GM21717 (cell line): ENCODE results near the gene SCUBE2.
"Not testable (repeated sequence)": the region's sequence is repeated elsewhere in the genome, so short reads cannot be mapped to it uniquely, and the experiment has no call there.

Experiments
- ATAC-seq: cut with Tn5 transposase; IDR thresholded peaks from one replicate; pipeline ENCODE4 v1.9.1; 2021; ENCODE audit warnings: mild to moderate bottlenecking, moderate library complexity; ENCODE audit not compliant: unreplicated experiment

The SCUBE2 gene

GRCh38 chr11:9014826-9015225 is 76.6 kb downstream of the SCUBE2 start:
- no peak for ATAC-seq

GRCh38 chr11:9013373-9013772 is 78.0 kb downstream of the SCUBE2 start:
- ATAC-seq, result no peak

- ATAC-seq, result not testable (repeated sequence)
Observed at GRCh38 chr11:9009538-9009937, 81.9 kb downstream of the SCUBE2 start.

GRCh38 chr11:9008661-9009060 is 82.7 kb downstream of the SCUBE2 start:
- ATAC-seq, result no peak

DNA sequence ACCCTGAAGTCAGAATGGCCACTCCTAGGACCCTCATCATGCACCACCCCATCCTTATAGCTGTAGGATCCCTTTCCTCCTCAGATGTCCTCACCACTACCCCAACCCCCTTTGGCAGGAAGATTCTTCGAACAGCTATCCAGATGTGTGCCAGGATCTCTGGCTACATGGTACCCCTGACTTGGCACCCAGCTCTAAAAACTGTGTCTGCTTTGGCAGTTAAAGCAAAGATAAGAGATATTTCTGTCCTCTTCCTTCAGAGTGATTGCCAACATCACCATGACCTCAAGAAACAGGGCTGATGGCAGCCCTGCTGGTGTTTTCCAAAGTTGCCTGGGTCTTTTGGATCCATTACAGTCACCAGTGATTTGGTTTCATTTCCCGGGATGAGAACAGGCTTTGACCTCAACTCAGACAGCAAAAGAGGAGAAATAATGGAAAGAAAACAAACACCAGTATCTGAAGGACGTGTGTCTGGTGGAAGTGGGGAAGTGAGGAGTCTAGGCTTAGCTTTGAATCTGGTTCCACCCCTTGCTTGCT is 83.3 kb downstream of the SCUBE2 start:
- no peak for ATAC-seq

- no peak for ATAC-seq
Observed at GRCh38 chr11:9005087-9005486, 86.3 kb downstream of the SCUBE2 start.

DNA sequence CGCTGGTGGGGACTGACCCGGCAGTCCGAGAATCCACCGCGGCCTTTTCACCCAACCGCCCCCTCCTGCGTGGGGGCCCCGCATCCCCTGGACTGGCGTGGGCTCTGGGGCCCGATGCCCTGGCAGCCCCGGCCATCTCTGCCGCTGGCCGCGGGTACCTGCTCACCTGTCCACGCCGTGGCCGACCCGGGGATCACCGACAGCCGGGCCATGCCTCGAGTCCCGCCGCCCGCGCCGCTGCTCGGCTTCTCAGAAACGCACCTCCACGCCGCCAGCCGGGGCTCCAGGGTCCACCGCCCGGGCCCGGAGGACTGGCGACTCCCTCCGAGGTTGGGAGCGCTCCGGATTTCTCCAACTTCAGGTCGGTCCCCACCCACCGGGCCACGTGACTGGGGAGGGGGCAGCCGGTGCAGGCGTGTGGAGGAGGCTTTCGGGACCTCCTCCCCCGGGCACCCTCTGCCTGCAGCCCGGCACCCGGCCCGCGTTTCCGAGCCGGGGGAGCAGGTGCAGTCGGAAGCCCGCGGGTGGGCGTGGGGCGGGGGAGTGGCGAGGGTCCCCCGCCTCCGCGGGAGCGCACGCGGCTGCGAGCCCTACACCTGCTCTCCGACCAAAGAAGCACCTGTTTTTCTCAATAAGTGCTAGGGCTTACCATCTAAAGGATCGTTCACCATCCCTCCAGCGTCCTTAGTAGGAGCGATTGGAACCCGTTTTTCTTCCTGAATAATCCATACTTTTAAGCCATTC is 87.0 kb downstream of the SCUBE2 start:
- no peak for ATAC-seq

GRCh38 chr11:9003573-9004182 is 87.7 kb downstream of the SCUBE2 start, which contains the start of gene NRIP3:
TSS of gene NRIP3 (minus strand) at chr11:9004001. CDS start at chr11:9003935, 66 bp downstream.
- no peak for ATAC-seq

GRCh38 chr11:9002920-9003572 is 88.4 kb downstream of the SCUBE2 start:
- no peak for ATAC-seq

- no peak for ATAC-seq
Observed at GRCh38 chr11:9001736-9002135, 89.7 kb downstream of the SCUBE2 start.

DNA sequence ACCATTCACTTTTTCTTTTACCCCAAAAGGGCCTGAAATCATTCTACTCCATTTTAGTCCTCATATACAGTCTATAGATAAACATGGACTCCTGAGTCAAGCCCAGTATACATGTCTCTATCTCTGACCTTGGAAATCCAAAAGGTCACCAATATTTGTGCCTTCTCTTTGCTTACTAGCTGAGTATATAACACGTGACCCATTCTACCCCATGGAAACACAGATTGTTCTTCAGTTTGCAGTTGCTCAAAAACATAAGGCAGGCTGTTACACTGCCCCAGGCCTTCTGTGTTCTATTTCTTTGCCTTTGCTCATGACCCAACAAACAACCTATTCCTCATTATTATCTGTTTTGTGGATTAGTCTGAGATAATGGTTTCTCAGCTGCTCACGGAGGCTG is 93.4 kb downstream of the SCUBE2 start:
- no peak for ATAC-seq

GRCh38 chr11:8997451-8997850 is 93.9 kb downstream of the SCUBE2 start:
- no peak for ATAC-seq

DNA sequence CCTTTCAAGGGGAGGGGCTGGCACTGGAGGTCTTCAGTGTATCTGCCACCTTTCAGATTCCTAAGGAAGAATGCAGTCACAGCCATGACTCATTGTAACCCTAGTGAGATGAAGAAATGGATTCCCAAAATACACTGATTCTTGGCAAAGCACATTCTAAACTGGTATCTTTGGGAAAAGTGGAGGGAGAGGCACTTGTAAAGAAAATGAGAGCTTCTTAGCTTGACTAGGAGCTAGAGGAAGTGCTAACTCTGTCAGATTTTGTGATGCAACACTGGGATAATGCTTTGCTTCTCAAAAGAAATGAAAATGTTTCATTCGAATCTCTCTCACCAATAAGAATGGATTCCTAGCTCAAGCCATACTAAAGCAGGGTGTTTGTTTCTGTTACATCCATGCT is 101.9 kb downstream of the SCUBE2 start:
- no peak for ATAC-seq

DNA sequence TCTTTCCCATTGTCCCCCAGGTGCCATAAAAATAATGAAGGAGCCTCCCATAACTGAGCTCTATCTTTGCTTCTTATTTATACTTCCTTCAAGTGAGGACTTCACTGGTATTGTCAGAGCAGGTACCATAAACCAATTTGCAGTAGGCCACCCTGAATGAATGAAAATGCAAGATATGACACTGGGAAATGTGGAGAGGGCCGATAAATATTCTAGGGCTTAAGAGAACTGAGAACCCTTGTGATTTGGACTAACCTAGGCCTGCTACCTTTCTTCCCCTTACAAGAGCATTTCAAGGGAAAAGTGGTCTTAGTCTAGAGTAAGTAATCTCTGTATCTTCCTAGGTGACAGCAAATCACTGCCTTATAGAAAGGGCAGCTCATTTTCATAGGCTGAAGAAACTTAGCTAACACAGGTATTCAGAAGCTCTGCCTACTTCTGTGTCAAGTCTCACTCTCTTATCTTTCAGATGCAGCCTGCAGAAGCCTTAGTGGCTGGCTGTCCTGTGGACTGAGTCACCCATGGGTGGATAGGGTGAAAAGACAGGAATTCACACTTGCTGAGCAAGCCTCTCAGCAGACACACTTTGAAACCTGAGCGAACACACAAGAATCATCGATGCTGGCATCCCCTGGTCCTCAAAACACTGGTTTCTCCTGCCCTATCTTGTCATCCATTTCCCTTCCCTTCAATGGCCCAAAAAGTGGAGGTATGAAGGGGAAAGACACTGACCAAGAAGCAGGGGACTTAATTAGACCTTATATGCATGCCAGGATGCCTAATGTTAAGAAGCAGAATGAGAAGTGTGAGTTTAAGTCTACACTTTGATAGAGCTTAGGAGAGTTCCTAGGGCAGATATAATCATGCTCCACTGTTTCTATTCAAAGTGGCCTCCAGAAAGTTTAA is 102.8 kb downstream of the SCUBE2 start:
- ATAC-seq, result no peak

DNA sequence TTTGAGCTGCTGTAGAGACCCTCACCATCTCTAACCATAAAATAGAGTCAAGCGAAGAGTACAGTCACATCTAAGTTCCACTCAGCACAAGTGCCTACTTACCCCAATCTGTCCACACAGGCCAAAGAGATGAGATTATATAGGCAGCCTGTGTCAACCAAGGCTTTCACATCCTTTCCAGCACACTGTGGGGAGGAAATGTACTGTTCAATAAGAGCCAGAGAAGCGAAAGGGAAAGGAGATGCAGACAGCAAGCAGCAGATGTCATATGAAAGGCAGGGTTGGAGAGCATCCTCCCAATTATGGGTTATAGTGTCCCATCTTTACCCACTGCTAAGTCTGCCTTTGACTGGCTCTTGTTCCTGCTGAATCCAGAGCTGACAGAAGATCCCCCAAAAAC is 104.0 kb downstream of the SCUBE2 start:
- ATAC-seq, result no peak

- not testable (repeated sequence) for ATAC-seq
Observed at GRCh38 chr11:8986772-8987171, 104.6 kb downstream of the SCUBE2 start.

GRCh38 chr11:8985462-8985861 is 105.9 kb downstream of the SCUBE2 start:
- no peak for ATAC-seq

DNA sequence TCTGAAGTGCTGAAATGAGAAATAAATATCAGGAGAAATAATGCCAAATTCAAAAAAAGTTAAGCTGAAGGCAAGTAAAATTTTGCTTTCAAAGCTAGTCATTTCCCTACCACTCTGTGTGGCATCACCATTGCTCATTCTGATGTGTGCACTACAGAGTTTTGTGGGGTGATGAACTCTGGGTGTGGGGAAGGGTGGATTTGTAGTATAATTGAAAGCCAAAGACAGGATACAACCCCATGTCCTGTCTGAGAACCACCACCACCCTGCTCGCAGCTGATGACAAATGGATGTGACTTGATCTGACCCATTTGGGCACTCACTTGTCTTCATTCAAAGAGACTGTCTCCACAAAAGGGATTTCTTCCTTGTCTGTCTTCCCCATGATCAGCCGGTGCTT is 107.8 kb downstream of the SCUBE2 start:
- ATAC-seq, result no peak

GRCh38 chr11:8980485-8980884 is 110.9 kb downstream of the SCUBE2 start:
- ATAC-seq, result no peak

DNA sequence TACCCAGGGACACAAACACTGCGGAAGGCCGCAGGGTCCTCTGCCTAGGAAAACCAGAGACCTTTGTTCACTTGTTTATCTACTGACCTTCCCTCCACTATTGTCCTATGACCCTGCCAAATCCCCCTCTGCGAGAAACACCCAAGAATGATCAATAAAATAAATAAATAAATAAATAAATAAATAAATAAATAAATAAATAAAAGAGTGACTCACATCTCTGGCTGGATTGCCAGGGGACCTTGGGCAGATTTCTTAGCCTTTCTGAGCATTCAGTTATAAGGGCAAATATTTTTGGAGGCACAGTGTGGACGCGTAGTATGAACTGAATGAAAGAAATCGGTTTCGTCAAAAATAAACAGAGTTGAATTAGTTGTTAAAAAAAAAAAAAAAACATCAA is 112.0 kb downstream of the SCUBE2 start:
- not testable (repeated sequence) for ATAC-seq

DNA sequence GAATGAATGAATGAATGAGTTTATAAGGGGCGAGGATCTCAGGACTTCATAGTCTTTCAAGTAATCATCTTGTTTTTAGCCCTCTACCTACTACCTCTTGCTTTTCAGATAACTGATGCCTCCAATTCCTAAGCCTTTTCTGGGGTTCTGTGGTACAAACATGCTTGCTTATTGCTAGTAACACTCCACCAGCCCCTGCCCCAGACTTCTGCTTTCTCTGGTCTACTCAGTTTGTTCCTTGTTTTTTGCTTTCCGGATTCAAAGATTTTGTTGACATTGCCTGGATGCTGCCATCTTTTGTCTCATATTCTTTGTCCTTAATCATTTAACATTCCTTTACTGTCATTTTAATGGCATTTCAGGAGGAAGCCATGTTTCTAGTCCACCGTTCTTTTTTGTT is 118.3 kb downstream of the SCUBE2 start:
- ATAC-seq, result no peak
